Measurements from ENCODE around the gene TGFBR3L. TPM values are rescaled to one million over a fixed set of nuclear protein-coding genes. Genes with fewer than 3 reads are reported as not detected.

Gene TGFBR3L
- total RNA-seq, 1 experiment from 2014 or later = 4.1 TPM

- no peak for TF ChIP-seq ATF6 (CRISPR knock-in tag; IDR thresholded peaks at IDR 0.05)
- TF ChIP-seq E2F5 (CRISPR knock-in tag; IDR thresholded peaks at IDR 0.05) = peak; percentile 54; the same call in 1 of the 2 replicates
These were observed 1.7 kb downstream of the TGFBR3L start (continued) for GRCh38 chr19:7916103-7916954.

DNA sequence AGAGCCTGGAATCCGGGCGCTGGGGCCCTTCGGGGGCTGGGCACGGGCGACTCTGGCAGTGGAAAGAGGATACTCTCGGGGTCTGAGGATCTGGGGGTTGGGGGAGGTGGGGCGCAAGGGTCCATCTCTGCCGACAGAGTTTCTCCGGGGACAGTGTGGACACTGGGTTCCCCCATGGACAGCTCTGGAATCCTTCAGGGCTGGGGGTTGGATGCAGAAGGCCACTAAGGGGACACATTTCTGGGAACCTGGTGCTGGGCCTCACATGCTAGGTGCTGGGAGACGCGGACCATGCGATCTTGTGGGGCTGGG is 2.3 kb downstream of the TGFBR3L start:
- peaks cover 57% of the 10 kb centered on the region for H3K27me3 Mint-ChIP-seq (ENCODE audit: low read depth)
- ChIA-PET POLR2A (interaction anchor here (1.5 kb wide), 1 partner anchor 9 kb away, joined by 4 read pairs; no protein-coding TSS in a partner anchor), CTCF (interaction anchor here (0.5 to 7.2 kb wide), 16 partner anchors 9 to 236 kb away, joined by 3 to 70 read pairs (median 7); partner anchors contain the start of genes EVI5L, LRRC8E, MAP2K7 and TRAPPC5)
- no peaks in the 10 kb centered on the region for H3K9me3 Mint-ChIP-seq
- H3K36me3 Mint-ChIP-seq = peaks cover 3% of the 10 kb centered on the region
- no peak for DNase-seq (ENCODE audit: low spot score)
- ATAC-seq = no peak
- no peak overlapping the region for H3K27ac Mint-ChIP-seq
- H3K4me3 Mint-ChIP-seq = peak overlapping the region; percentile 77
- peaks cover 8% of the 10 kb centered on the region for H3K4me1 Mint-ChIP-seq
- no peak for TF ChIP-seq IRF2 (CRISPR knock-in tag; IDR thresholded peaks at IDR 0.05; ENCODE audit: borderline replicate concordance, low read depth)
- TF ChIP-seq CREM (CRISPR knock-in tag; IDR thresholded peaks at IDR 0.05) = 0 out of 2 replicates have a peak, but pooled peaks have one; percentile 10

DNA sequence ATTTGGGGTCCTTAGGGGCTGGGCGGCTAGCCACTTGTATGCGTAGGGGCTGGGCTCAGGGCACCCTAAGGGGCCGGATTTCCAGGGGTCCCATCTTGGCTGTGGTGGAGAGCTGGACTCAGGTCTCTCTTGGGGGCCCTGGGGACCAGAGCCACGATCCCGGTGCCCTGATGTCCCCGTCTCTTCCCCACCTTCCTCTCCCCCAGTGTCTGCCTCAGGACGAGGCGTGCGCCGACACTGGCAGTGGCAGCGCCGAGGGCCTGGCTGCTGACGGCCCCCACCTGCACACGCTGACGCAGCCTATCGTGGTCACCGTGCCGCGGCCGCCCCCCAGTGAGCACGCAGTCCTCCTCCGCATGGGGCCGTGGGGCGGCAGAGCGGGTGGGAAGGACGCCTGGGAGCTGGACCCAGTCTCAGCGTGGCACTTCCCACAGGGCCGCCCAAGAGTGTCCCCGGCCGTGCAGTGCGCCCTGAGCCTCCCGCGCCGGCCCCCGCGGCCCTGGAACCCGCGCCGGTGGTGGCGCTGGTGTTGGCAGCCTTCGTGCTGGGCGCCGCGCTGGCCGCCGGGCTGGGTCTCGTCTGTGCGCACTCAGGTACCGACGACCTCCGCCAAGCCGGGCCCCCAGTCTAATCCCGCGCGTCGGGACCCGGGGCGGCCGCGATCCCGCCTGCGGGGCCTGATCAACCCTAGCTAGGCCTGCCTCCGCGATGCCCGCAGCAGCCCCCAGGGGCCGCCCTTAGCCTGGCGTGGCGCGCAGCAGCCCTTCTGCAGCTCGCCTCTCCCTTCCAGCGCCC is 2.8 kb downstream of the TGFBR3L start:
- ChIA-PET CTCF (interaction anchor here (0.6 to 7.2 kb wide), 30 partner anchors 9 to 237 kb away, joined by 3 to 70 read pairs (median 4); partner anchors contain the start of genes EVI5L, LRRC8E, MAP2K7 and PRR36), POLR2A (interaction anchor here (1.0 to 1.5 kb wide), 3 partner anchors 9 to 55 kb away, joined by 4 to 6 read pairs (median 4); no protein-coding TSS in a partner anchor)
- H3K27me3 Mint-ChIP-seq (ENCODE audit: low read depth) = peaks cover 57% of the 10 kb centered on the region
- peaks cover 8% of the 10 kb centered on the region for H3K4me1 Mint-ChIP-seq
- no peaks in the 10 kb centered on the region for H3K36me3 Mint-ChIP-seq
- H3K9me3 Mint-ChIP-seq = no peaks in the 10 kb centered on the region
- peak; percentile 14 for ATAC-seq
- H3K27ac Mint-ChIP-seq = no peak overlapping the region
- DNase-seq (ENCODE audit: low spot score) = peak; percentile 77
- peak overlapping the region; percentile 77 for H3K4me3 Mint-ChIP-seq
- TF ChIP-seq, protein P1, sequence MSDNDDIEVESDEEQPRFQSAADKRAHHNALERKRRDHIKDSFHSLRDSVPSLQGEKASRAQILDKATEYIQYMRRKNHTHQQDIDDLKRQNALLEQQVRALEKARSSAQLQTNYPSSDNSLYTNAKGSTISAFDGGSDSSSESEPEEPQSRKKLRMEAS (CRISPR knock-in tag; IDR thresholded peaks at IDR 0.05) = peak; percentile 63; the same call in 1 of the 2 replicates
- TF ChIP-seq, protein P2, sequence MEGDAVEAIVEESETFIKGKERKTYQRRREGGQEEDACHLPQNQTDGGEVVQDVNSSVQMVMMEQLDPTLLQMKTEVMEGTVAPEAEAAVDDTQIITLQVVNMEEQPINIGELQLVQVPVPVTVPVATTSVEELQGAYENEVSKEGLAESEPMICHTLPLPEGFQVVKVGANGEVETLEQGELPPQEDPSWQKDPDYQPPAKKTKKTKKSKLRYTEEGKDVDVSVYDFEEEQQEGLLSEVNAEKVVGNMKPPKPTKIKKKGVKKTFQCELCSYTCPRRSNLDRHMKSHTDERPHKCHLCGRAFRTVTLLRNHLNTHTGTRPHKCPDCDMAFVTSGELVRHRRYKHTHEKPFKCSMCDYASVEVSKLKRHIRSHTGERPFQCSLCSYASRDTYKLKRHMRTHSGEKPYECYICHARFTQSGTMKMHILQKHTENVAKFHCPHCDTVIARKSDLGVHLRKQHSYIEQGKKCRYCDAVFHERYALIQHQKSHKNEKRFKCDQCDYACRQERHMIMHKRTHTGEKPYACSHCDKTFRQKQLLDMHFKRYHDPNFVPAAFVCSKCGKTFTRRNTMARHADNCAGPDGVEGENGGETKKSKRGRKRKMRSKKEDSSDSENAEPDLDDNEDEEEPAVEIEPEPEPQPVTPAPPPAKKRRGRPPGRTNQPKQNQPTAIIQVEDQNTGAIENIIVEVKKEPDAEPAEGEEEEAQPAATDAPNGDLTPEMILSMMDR (IDR thresholded peaks at IDR 0.05) = 0 out of 2 replicates have a peak, but pooled peaks have one; percentile 17
- TF ChIP-seq NFATC4 (CRISPR knock-in tag; IDR thresholded peaks at IDR 0.05) (no peak), E2F5 (CRISPR knock-in tag; IDR thresholded peaks at IDR 0.05) (0 out of 2 replicates have a peak, but pooled peaks have one; percentile 32), TCF7 (CRISPR knock-in tag; IDR thresholded peaks at IDR 0.05; ENCODE audit: low read depth) (no peak), ZBTB21 (CRISPR knock-in tag; IDR thresholded peaks at IDR 0.05; ENCODE audit: borderline replicate concordance) (no peak), KAT7 (CRISPR knock-in tag; IDR thresholded peaks at IDR 0.05; ENCODE audit: borderline replicate concordance) (0 out of 2 replicates have a peak, but pooled peaks have one; percentile 23), SP1 (CRISPR knock-in tag; conservative IDR thresholded peaks at IDR 0.05) (peak; percentile 32; the same call in 1 of the 2 replicates), TEAD1 (CRISPR knock-in tag; IDR thresholded peaks at IDR 0.05) (0 out of 2 replicates have a peak, but pooled peaks have one; percentile 17), ZNF423 (CRISPR knock-in tag; IDR thresholded peaks at IDR 0.05) (peak; percentile 37; the same call in 1 of the 2 replicates), NR3C1 (CRISPR knock-in tag; conservative IDR thresholded peaks at IDR 0.05; ENCODE audit: low read depth) (0 out of 2 replicates have a peak, but pooled peaks have one; percentile 25)
